NOMO-1 treated with dmso at 0.1 percent for 144 hours (cell line): Measurements from ENCODE around the gene NETO2.
"Not testable (repeated sequence)": the region's sequence is repeated elsewhere in the genome, so short reads cannot be mapped to it uniquely, and the experiment has no call there.

Experiments
- DNase-seq: peaks from one replicate; lab custom pipeline; 2025; ENCODE audit not compliant: unreplicated experiment; lab: John Stamatoyannopoulos, UW

Gene NETO2

DNA sequence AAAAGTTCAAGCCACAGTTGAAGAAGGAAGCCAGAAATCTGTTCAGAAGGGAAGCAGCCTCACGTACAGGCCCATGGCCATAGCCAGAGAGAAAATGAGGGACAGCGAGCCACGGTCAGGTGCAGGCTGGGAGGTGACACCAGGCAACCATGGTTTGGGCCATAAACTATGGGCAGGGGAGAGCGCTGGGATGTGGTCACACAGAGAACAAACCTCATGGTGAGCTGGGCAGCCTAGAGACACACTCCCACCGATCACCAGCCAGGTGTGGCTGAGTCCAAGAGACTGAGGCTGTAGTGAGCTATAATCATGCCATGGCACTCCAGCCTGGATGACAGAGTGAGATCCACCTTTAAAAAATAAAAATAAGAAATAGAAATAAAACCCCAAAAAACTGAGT, 76.5 kb downstream of the NETO2 start:
- DNase-seq, result no peak

DNA sequence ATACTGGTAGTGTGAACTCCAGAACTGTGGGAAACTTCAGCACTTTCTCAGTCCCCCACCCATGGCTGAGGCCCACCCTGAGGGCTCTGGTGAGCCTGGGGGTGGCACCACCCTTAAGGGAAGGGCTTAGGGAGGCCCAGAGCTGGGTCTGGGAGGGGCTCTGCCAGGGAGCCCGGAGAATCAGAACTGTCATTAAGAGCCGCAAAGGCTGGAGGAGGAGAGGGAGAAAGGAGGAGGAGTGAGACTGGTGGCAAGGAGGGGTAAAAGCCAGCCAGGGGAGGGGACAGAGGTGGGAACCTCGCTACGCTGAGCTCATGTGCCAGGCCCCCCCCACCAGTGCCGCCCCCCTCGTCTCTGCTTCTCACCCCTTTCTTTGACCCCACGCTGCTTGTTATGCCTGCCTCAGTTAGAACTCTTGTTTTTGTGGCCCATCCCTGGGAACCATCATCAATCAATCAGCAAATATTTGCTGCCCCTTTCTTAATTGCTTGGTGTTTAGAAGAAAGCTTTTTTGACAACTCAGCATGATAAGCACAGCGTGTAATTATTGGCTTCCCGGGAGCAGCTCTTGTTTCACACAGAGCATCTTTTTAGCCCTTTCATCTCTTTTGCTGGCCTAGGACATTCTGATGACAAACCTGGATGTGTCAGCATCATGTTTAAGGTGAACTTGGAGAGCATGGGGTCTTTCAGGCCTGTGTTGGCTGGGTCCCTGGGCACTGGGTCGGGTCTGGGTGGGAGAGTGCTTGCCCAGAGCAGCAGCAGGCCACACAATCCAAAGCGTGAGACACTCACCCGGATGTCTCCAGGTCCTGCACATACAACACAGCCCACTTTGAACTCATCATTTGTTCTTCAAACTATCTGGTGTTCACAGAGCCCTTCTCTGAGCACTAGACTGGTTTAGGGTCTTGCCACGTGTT, 77.7 kb downstream of the NETO2 start:
- no peak for DNase-seq

GRCh38 chr16:47064775-47065174, 79.0 kb downstream of the NETO2 start:
- no peak for DNase-seq

DNA sequence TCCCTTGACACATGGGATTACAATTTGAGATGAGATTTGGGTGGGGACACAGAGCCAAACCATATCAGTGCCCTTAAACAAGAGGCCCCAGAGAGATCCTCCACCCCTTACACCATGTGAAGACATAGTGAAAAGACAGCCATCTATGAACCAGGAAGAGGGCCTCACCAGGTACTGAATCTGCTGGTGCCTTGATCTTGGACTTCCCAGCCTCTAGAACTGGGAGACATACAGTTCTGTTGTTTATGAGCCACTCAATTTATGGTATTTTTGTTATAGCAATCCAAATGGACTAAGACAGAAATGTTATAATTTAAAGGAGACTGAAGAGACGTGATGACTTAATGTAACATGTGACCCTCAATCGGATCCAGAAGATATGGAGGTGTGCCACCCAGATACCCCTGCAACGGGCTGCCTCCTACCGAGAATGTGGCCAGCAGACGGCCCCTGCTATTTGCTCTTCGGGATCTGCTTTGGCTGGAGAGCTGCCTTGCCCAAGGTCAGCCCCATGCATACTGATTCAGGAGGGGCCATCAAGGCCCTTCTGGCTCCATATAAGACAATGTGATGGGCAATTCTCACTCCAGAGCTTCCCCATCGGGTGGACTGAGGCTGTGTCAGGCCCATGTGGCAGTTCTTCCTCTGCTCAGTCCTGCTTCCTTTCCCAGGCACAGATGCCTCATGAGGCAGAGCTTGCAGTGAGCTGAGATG, 80.6 kb downstream of the NETO2 start:
- DNase-seq, result no peak

- DNase-seq, result no peak
Observed at GRCh38 chr16:47061204-47061603, 82.5 kb downstream of the NETO2 start.

- DNase-seq, result no peak
Observed at GRCh38 chr16:47060596-47060995, 83.1 kb downstream of the NETO2 start.

DNA sequence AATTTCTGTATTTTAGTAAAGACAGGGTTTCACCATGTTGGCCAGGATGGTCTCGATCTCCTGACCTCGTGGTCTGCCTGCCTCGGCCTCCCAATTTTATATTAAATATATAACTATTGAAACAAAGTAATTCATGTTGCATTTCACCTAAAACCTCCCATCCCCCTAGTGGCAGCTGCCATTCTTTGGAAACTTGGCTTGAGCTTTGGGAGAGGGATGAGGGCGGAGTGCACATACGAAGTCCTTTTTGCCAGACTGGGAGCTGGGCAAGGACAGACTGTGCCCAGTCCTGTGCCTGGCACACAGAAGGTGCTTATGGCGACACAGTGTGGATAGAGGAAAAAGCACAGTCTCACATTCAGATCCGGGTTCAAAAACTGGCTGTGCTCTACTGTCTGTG, 83.8 kb downstream of the NETO2 start:
- no peak for DNase-seq

GRCh38 chr16:47059130-47059529, 84.6 kb downstream of the NETO2 start:
- not testable (repeated sequence) for DNase-seq

GRCh38 chr16:47058295-47059086, 85.3 kb downstream of the NETO2 start:
- no peak for DNase-seq

GRCh38 chr16:47057630-47057993, 86.1 kb downstream of the NETO2 start:
- DNase-seq, result no peak

DNA sequence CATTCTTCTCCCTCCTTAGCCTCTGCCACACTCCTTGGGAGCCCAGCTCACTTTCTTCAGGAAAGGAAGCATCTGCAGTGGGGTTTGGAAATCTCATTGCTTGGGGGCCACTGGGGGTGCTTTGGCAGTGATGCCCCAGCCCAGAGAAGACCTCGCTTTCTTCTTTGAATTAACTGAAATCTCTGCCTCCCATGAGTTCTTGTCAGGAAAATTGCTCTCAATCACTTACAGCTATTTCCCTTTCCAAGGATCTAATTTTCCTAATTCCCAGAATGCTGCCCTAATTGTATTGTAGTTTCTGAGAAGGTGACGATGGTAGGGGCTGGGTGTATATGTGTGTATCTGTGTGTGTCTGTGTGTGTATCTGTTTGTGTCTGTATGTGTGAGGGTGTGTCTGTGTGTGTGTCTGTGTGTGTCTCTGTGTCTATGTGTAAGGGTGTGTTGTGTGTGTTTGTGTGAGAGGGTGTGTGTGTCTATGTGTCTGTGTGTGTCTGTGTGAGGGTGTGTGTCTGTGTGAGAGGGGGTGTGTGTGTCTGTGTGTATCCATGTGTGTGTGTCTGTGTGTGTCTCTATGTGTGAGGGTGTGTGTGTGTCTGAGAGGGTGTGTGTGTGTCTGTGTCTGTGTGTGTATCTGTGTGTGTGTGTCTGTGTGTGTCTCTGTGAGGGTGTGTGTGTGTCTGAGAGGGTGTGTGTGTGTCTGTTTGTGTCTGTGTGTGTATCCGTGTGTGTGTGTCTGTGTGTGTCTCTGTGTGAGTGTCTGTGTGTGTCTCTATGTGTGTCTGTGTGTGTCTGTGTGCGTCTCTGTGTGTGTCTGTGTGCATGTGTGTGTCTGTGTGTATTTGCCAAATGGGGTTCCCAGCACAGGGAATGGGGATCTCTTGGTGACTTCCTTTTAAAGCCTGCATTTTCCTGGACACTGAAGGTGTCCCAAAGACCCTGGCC, 86.8 kb downstream of the NETO2 start:
- no peak for DNase-seq

DNA sequence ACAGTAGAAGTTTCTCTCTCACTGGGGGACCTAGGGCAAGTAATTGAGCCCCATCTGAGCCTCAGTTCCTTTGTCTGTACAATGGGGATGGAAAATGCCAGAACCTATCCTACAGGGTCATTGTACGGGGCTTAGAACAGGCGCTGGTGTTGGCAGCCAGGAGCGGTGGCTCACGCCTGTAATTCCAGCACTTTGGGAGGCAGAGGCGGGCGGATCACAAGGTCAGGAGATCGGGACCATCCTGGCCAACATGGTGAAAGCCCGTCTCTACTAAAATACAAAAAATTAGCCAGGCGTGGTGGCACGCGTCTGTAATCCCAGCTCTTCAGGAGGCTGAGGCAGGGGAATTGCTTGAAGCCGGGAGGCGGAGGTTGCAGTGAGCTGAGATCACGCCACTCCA, 87.7 kb downstream of the NETO2 start:
- not testable (repeated sequence) for DNase-seq

- no peak for DNase-seq
Observed at GRCh38 chr16:47055136-47055885, 88.4 kb downstream of the NETO2 start.

- no peak for DNase-seq
Observed at GRCh38 chr16:47054306-47054705, 89.4 kb downstream of the NETO2 start.

DNA sequence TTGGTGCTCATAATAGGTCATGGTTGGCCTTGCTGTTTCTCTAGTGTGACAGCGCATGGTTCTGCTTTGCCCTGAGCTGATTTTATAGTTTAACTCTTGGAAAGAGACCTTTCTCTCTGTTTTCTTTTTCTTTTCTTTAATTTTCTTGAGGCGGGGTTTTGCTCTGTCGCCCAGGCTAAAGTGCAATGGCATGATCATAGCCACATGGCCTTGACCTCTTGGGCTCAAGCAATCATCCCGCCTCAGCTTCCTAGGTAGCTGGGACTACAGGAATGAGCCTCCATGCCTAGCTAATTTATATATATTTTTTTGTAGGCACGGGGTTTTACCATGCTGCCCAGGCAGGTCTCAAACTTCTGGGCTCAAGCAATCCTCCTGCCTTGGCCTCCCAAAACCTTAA, 89.8 kb downstream of the NETO2 start:
- DNase-seq, result no peak

DNA sequence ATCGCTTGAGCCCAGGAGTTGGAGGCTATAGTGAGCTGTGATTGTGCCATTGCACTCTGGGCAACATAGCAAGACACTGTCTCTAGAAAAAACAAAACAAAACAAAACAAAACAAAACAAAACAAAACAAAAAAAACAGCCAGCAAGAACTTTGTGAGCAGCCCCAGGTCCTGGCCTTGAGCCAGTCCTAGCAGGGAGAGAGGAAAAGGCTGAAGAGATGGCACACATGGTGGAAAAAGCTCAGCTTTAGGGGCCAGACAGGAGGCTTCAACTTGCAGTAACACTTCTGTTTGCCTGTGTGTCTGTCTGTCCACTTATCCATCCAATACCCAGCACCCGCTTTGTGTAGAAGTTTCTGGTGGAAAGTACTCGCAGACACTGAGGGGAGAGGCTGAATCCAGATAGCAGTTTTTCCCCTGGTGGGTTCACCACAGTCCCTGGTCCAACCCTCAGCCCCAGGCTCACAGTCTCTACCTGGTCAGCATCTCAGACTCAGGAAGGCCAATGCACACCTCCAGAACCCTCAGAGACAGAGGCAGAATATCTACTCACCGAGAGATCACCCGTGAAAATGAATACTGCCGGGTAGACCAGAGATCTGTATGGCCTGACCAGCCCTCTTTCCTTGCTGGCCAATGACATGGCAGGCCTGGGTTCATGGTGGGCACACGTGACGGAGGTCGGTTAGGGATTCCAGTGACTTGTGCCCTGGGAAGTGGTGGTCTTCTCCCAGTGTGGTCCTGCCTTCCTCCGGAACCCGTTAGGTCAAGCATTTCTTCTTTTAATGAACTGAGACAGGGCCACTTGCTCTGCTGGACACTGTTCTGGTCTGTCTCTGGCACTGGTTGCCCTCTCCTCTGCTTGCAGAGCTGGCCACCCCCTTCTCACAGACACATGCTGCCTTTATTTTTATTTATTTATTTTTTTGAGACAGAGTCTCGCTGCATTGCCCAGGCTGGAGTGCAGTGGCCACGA, 90.8 kb downstream of the NETO2 start:
- no peak for DNase-seq

GRCh38 chr16:47051031-47051430, 92.7 kb downstream of the NETO2 start:
- no peak for DNase-seq

GRCh38 chr16:47049901-47050583, 93.7 kb downstream of the NETO2 start:
- no peak for DNase-seq
